Activated CD4-positive, CD25-positive, alpha-beta regulatory T cell treated with anti-CD3 and anti-CD28 coated beads, Interleukin-2, amount 50 U/mL, for 24 hours (primary cell): ENCODE data around the gene CREB5.

Source experiments
- ATAC-seq, 2 donors: fragments of 150-1000 bp; cut with Tn5 transposase; one replicate each; pipeline ENCODE4 v1.10.0; 2021; ENCODE audit warnings: mild to moderate bottlenecking in 1 of 2, moderate library complexity in 1 of 2

CREB5 gene

GRCh38 chr7:28554802-28555471, 142.6 kb downstream of the CREB5 start:
- ATAC-seq: no peak

GRCh38 chr7:28556025-28556424, 143.7 kb downstream of the CREB5 start:
- no peak for ATAC-seq

DNA sequence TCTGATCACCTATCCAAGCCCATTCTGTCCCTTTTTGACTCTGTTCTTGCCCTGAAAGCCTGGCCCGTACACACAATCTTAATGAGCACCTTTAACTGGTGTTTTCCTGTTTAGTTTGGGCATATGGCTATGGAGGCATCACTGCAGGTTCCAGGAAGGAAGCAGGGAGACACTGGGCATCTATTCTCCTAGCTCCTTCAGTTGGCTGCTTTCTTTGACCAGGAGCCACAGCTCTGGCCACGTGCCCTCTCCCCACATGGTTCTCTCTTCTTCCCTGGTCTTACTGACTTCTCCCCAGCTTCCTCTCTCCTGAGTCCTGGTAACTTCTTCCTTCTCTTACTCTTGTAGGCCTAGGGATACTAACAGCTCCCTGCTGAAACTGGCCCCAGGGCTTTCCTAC, 144.4 kb downstream of the CREB5 start:
- no peak for ATAC-seq

DNA sequence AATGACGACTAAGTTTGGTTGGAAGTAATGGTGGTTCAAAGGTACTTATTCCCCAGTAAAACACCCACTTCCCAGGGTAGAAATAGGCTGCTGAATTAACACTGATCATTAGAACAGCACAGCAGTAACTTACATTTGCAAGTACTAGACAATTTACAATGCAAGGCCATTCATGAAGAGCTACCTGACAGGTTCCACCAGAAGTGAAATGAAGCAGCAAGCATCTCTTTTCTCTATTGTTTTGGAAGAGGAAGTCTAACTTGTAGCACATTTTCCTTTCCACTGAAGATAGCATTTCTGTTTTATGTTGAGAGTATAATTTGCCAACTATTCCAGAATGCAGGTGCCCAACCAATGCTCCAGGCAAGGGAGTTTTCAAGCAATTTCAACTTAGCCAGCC, 145.9 kb downstream of the CREB5 start:
- no peak for ATAC-seq

GRCh38 chr7:28560767-28561166, 148.4 kb downstream of the CREB5 start:
- no peak for ATAC-seq

- no peak for ATAC-seq
Observed at GRCh38 chr7:28564033-28564432, 151.7 kb downstream of the CREB5 start.

DNA sequence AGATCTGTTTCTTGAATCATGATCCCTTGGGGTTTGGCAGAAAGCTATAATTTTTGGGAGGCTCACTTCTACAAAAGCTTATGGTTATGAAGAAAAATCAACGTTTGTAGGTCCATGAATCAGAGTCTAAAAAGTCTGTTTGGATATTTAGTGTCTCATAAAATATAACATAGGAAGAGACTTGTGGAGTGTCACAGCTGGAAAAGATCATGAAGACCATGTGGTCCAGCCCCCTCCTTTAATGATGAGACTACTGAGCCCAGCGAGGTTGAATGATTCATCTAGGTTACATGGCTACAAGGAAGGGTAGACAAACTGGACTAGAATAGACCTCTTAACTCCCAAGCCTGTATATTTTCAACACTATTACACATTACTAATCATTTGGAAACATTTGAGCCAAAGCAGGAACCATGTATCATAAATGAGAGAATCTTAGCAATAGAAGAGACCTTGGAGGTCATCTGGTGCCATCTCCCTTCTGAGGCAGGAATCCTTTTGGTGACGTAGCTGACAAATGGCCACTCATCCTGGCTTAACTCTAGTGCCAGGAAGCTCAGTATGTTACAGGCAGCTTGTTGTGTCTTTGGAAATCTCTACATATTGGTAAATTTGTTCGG, 152.5 kb downstream of the CREB5 start:
- ATAC-seq: no peak

GRCh38 chr7:28565980-28566379, 153.7 kb downstream of the CREB5 start:
- no peak for ATAC-seq

- no peak for ATAC-seq
Observed at GRCh38 chr7:28570113-28570969, 158.0 kb downstream of the CREB5 start.

DNA sequence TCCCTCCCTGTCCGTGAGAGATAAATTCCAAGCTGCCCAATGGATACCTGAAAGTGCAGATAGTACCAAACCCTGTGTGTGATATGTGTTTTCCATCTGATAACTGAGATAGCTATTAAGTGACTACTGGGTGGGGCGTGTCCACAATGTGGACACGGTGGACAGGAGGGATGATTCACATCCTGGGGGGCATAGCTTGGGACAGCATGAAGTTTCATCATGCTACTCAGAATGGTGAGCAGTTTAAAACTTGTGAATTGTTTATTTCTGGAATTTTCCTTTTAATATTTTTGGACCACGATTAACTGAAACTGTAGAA, 158.6 kb downstream of the CREB5 start:
- no peak for ATAC-seq

DNA sequence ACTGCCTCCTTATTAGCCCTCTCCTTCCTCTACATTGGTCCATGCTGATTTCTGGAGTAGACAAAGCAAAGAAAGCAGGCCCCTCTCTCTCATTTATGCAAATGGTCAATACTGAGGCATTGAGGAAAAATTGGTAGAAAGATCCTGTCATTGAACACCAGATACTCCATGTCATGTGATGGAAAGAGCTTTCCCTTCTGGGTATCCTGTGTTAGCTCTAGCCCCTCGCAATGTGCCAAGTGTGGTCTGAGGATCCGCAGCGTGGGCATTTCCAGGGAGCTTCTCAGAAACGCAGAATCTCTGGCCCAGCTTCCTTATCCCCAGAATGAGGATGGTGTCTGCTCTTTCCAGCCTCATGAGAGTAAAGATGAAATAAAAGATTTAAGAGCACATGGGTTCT, 159.1 kb downstream of the CREB5 start:
- ATAC-seq: no peak

DNA sequence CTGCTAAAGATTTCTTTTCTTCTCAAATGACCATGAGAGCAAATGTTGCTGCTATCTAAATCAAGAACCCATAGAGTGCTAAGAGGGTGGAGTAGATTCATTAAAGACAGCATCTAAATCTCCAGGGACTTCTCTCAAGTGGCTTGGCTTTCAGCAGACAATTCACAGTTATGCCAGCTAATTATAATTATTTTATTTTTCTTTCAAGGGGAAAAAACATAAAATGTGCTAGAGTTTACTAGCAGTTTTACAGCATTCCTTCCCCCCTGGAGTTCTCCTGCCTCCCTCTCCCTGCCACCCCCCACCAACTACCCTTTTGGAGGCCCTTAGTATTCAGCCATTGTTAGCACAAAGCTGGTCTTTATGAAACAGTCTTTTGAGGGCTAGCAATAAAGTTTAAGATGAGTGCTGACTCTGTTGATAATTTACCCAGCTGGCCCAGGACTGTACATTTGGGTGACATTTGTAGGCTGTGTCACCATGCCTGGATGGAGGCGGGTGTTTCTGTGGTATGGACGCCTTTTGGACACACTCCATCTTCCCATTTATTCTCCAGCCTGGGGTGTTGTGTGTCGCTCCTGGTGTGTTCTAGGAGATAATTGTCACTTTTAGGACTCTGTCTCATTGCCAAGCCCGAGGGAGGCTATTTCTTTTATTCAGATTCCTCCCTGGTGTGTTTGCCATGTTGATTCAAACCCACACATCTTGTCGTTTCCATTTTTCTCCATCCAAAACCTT, 160.2 kb downstream of the CREB5 start:
- ATAC-seq: no peak

DNA sequence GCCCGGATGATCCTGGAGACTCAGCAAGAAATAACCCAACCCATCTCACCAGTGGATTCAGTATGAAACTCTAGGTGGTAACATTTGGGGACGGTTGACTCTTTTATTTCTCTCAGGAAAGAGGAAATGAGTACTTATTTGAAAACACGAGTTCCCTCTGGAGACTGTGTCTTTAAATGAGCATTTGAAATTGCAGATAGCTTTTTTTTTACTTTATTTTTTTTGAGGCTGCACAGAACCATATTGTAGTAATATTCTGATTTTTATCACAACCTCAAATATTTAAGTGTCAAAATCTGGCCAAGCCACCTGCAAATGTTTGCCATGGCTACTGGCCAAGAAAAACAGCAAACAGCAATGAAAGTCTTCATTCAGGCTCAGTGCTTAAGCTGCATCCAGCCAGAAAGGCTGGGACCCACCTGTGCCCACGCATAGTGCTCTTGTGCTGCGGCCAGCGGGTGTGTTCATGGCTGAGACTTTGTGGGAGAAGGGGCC, 160.8 kb downstream of the CREB5 start:
- no peak for ATAC-seq

GRCh38 chr7:28573651-28574301, 161.5 kb downstream of the CREB5 start:
- no peak for ATAC-seq

- ATAC-seq: no peak
Observed at GRCh38 chr7:28575241-28575643, 162.9 kb downstream of the CREB5 start.

DNA sequence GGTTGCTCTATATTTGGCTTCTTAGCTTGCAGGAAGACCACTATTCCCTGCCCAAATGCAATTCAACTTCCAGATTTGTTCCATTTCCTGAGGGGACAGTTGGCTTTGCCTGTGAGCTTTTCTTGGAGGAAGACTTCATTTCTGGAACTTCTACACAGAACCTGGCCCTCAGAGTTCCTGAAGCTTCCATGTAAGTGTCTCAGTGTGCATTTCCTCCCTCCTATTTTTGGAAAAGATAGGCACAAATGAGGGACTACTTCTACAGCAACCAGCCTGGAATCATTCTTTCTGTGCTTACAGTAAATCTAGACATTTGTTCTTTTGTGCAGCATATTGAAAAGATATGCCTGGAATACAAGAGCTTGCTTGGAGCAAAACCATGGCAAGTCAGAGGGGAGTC, 164.3 kb downstream of the CREB5 start:
- ATAC-seq: no peak

GRCh38 chr7:28579571-28579970, 167.3 kb downstream of the CREB5 start:
- ATAC-seq: no peak

DNA sequence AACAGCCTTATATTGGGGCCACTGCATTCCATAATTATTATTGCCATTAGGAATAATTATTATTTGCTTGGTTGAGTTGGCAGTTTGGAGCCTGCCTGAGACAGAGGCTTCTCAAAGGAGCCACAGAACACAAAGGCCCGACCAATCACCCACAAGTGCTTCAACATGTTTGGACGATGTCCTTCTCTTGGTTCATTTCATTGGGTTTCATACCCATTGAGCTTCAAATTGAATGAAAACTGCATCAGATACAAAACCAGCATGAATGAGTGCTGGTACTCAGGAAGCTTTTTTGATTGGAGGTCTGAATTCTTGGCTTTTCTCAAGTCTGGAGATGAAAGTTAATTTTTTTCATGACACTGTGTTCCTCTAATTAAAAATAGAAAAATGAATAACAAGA, 168.3 kb downstream of the CREB5 start:
- ATAC-seq: no peak

DNA sequence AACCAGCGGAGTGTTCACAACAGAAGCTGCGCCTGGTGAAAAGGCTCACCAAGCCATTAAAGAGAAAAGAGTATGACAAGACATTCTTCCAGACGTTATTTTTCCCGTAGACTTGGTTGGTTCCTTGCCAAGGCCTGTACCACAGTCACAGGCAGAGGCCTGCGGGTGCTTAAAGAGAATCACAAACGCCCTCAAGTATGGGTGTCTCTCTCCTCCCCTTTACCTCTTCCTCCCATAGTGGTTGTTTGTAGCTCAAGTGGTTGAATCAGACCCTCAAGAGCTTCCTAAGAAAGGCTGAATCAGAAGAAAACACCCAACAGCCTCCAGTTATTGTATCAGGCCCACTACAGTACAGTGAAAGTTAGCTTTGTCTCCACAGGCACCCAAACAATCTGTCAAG, 169.0 kb downstream of the CREB5 start:
- ATAC-seq: no peak

DNA sequence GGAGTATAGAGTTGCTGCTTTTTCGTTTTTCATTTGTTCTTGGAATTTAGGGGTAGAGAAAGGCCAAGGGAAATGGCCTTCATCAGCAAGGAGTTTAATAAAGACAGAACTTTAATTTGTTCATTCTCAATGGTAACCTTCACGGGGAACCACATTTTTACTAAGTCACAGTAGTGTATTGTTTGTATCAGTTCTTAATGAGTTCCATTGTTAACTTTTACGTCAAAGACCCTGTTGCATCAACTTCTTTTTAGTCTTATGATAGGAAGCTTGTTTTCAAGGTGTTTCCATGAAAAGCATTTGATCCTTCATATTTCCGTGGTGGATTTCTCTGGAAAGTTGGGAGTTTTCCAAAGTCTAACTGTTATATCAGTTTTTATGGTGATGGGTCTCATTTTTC, 169.9 kb downstream of the CREB5 start:
- ATAC-seq: no peak

DNA sequence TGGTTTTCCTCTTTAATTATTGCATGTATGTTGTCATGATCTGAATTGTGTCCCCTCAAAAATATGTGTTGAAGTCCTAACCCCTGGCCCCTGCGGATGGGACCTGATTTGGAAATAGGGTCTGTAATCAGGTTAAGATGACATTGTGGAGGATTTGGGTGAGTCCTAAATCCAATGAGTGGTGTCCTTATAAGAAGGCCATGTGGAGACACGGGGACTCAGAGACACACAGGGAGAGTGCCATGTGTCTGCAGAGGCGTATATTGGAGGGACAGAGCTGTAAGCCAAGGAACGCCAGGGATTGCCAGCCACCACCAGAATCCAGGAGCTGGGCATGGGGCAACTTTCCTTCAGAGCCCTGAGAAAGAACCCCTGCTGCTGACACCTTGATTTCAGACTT, 171.9 kb downstream of the CREB5 start:
- ATAC-seq: no peak

DNA sequence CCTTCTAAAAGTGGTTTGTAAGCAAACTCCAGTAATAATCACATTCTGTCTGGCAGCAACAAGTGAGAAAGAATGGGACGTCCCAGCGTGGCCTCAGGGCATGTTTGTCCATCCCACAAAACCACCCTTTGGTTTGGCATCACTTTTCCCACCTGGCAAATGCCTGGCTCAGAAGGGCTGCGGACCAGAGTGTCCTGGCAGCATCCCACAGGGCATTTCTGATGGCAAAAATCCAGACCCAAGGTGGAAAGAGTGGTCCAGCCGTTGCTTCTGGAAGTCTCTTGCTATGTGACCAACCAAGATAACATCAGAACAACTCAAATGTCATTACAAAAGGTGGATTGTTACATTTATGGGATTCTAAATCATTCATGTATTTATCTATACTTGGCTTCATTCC, 174.4 kb downstream of the CREB5 start:
- no peak for ATAC-seq

GRCh38 chr7:28587211-28587610, 174.9 kb downstream of the CREB5 start:
- no peak for ATAC-seq
